Upper lobe of right lung (tissue), 1 donor: ENCODE results near the gene LAMC3. TPM values are rescaled to one million over a fixed set of nuclear protein-coding genes. Genes with fewer than 3 reads are reported as not detected.
A peak's percentile ranks its signal among the peaks of the same experiment; 100 is the strongest.

Experiments used
- ATAC-seq: fragments of 200-7000 bp; cut with Tn5 transposase; one replicate; pipeline ENCODE4 v1.9.1; 2020; ENCODE audit warnings: mild to moderate bottlenecking, moderate library complexity
- DNase-seq: peaks from one replicate; pipeline ENCODE4 v3.0.0-alpha.2; 2020
- H3K27ac ChIP-seq: fragments of 200-600 bp; one replicate; pipeline ENCODE4 v1.8.0; 2022
- H3K27me3 ChIP-seq: fragments of 200-600 bp; one replicate; pipeline ENCODE4 v1.8.0; 2022; ENCODE audit warnings: mild to moderate bottlenecking
- H3K36me3 ChIP-seq: fragments of 200-600 bp; one replicate; pipeline ENCODE4 v1.8.0; 2022
- H3K4me1 ChIP-seq: fragments of 200-600 bp; one replicate; pipeline ENCODE4 v1.8.0; 2022
- H3K4me3 ChIP-seq: fragments of 200-600 bp; one replicate; pipeline ENCODE4 v1.8.0; 2022; ENCODE audit warnings: mild to moderate bottlenecking
- H3K9me3 ChIP-seq: fragments of 200-600 bp; one replicate; pipeline ENCODE4 v1.8.0; 2022
- CTCF ChIP-seq: fragments of 200-600 bp; IDR thresholded peaks from one replicate; pipeline ENCODE4 v1.8.0; 2022; ENCODE audit warnings: antibody characterized with exemption
- intact Hi-C: fragments of 100-400 bp; cut with DNase I; formaldehyde crosslinking; loops from one replicate; pipeline ENCODE4 v1.11.0; 2022
- total RNA-seq: library from RNA; stranded (reverse); fragmentation: NEBNext Ultra II Directional; extraction: Animal tissue kit (Norgen Biotek cat#: 25700); gene quantifications from one replicate; pipeline ENCODE4 v1.2.1, GENCODE V29; 2021
- donor health status: DM: no; HTN: yes; CAD: no; lungs with severe emphysema.

The LAMC3 gene
- total RNA-seq, 1 donor from 2014 or later: 28.5 TPM

DNA sequence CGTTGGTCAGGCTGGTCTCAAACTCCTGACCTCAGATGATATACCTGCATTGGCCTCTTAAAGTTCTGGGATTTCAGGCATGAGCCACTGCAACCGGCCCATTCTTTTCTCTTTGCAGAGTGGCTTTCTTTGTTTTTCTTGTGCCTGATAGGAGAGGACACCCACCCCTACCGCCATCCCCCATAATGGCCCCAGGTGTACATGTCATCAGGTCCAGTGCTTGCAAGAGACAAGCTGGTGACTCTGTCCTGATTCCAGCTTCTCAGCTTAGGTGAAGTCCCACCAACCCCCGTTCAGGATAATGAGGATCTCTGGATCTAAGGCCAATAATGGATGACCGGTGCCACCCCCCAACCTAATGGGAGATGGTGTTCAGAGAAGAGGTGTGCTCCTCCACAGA, 85.0 kb downstream of the LAMC3 start:
- Histone ChIP-seq H3K36me3 (no peaks in the 10 kb centered on the region), H3K9me3 (no peaks in the 10 kb centered on the region), H3K27me3 (peaks cover 28% of the 10 kb centered on the region), H3K27ac (no peak overlapping the region), H3K4me3 (no peak overlapping the region), H3K4me1 (peaks cover 5% of the 10 kb centered on the region)
- ATAC-seq (no peak), DNase-seq (no peak)
- intact Hi-C loops: no loop called here
- TF ChIP-seq CTCF: no peak

- Histone ChIP-seq H3K27ac (no peak overlapping the region), H3K27me3 (peaks cover 28% of the 10 kb centered on the region), H3K4me1 (peaks cover 5% of the 10 kb centered on the region), H3K36me3 (no peaks in the 10 kb centered on the region), H3K4me3 (no peak overlapping the region), H3K9me3 (no peaks in the 10 kb centered on the region)
- intact Hi-C loops: no loop called here
- ATAC-seq: no peak
- no peak for TF ChIP-seq CTCF
- DNase-seq: no peak
Measured at GRCh38 chr9:131094622-131095021, 85.6 kb downstream of the LAMC3 start.

- Histone ChIP-seq H3K4me1 (peaks cover 5% of the 10 kb centered on the region), H3K36me3 (no peaks in the 10 kb centered on the region), H3K4me3 (peak overlapping the region; percentile 51), H3K27me3 (peaks cover 28% of the 10 kb centered on the region), H3K27ac (no peak overlapping the region), H3K9me3 (no peaks in the 10 kb centered on the region)
- intact Hi-C loops: no loop called here
- no peak for TF ChIP-seq CTCF
- DNase-seq (no peak), ATAC-seq (no peak)
Measured at GRCh38 chr9:131095666-131096268, 86.8 kb downstream of the LAMC3 start.

DNA sequence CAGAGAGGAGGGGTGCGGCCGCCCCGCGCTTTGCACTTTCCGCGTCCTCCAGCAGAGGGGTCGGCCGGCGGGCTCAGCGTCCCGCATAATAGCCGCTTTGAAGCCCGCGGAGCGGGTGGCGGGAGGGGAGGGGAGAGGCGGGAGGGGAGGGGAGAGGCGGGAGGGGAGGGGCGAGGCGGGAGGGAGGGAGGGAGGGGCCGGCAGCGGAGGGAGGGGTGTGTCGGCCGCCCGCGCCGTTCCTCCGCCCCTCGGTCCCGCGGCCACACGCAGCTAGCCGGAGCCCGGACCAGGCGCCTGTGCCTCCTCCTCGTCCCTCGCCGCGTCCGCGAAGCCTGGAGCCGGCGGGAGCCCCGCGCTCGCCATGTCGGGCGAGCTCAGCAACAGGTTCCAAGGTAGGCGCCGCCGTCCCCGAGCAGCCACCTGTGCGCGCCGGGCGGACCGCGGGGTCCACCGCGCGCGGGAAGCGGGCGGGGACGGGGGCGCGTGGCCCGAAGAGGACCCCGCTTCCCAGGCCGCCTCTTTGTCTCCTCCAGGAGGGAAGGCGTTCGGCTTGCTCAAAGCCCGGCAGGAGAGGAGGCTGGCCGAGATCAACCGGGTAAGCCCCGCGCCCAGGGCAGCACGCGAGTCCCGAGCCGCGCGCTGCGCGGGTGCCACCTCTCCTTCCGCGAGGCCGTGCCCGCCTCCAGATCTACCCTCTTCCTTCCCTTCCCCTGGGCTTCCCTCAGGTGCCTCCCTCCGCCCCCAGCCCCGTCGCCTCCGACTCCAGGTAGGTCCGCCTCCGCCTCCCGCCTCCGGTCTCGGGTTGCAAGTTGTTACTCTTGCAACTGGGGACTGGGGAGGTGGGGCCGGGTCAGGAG, 87.5 kb downstream of the LAMC3 start, which contains the start of gene AIF1L:
TSS of gene AIF1L (plus strand) at position 263 of the 857 bp plus-strand sequence. CDS start at position 362, 99 bp downstream.
- H3K36me3 ChIP-seq: no peaks in the 10 kb centered on the region
- peak; percentile 34 for ATAC-seq
- intact Hi-C loops: no loop called here
- DNase-seq: peak; percentile 73
- peak; percentile 21 for TF ChIP-seq CTCF
- peak within 1 kb of the TSS; percentile 51 for H3K4me3 ChIP-seq
- no peak within 1 kb of the TSS for H3K27ac ChIP-seq
- H3K27me3 ChIP-seq: peaks cover 28% of the 10 kb centered on the region
- peaks cover 5% of the 10 kb centered on the region for H3K4me1 ChIP-seq
- no peaks in the 10 kb centered on the region for H3K9me3 ChIP-seq

DNA sequence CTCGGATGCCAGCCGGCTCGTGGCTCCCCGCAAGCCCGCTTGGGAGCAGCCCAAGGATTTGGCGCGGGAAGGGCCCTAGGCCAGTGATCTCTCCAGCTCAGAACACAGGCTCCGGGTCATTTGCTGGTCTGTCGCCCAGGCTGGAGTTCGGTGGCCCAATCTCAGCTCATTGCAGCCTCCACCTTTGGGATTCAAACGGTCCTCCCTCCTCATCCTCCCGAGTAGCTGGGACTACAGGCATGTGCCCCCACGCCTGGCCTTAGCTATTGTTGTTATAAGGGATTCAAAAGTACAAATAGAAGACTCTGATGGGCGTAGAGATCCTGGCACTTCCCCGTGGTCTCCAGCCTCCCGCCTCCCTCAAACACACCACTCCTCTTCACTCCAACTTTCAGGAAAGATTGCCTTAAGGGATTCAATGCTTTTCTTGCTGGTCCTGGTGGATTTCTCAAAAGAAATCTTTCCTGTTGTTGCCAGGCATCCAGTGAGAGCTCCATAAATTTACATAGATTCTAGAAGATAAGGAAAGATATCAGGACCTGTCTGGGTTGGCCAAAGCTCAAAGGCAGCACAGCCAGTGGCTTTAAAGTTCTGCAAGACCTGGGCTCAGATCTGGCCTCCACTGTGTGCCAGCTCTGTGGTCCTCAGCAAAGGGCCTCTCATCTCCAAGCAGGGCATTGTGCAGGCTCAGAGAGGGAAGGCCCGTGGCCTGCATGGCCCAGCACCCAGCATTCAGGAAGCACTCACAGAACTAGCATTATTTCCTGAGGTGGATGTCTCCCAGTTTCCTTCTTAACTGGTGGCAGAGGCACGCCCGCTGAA, 88.4 kb downstream of the LAMC3 start:
- Histone ChIP-seq H3K4me1 (peaks cover 5% of the 10 kb centered on the region), H3K27me3 (peaks cover 28% of the 10 kb centered on the region), H3K9me3 (no peaks in the 10 kb centered on the region), H3K4me3 (peak overlapping the region; percentile 51), H3K36me3 (no peaks in the 10 kb centered on the region), H3K27ac (no peak overlapping the region)
- intact Hi-C loops: no loop called here
- no peak for TF ChIP-seq CTCF
- no peak for ATAC-seq
- no peak for DNase-seq
